ENCODE data around the gene RNU6-1.

The RNU6-1 gene

GRCh38 chr15:67808821-67809220, 31.0 kb downstream of the RNU6-1 start:
- TF ChIP-seq, protein P1, sequence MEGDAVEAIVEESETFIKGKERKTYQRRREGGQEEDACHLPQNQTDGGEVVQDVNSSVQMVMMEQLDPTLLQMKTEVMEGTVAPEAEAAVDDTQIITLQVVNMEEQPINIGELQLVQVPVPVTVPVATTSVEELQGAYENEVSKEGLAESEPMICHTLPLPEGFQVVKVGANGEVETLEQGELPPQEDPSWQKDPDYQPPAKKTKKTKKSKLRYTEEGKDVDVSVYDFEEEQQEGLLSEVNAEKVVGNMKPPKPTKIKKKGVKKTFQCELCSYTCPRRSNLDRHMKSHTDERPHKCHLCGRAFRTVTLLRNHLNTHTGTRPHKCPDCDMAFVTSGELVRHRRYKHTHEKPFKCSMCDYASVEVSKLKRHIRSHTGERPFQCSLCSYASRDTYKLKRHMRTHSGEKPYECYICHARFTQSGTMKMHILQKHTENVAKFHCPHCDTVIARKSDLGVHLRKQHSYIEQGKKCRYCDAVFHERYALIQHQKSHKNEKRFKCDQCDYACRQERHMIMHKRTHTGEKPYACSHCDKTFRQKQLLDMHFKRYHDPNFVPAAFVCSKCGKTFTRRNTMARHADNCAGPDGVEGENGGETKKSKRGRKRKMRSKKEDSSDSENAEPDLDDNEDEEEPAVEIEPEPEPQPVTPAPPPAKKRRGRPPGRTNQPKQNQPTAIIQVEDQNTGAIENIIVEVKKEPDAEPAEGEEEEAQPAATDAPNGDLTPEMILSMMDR (IDR thresholded peaks at IDR 0.05; ENCODE audit: low read depth, low read length): no peak
- in situ Hi-C loops (cut with HindIII; ENCODE audit: low sequenced_read_pairs): no loop called here
- DNase-seq (ENCODE audit: low read depth, low spot score): no peak
- no peak overlapping the region for H3K4me3 ChIP-seq (ENCODE audit: low read depth, low read length)

GRCh38 chr15:67807836-67808235, 32.0 kb downstream of the RNU6-1 start:
- no peak overlapping the region for H3K4me3 ChIP-seq (ENCODE audit: low read depth, low read length)
- TF ChIP-seq, protein P1 (IDR thresholded peaks at IDR 0.05; ENCODE audit: low read depth, low read length): no peak
- in situ Hi-C loops (cut with HindIII; ENCODE audit: low sequenced_read_pairs): no loop called here
- no peak for DNase-seq (ENCODE audit: low read depth, low spot score)

GRCh38 chr15:67807141-67807540, 32.7 kb downstream of the RNU6-1 start:
- no peak for DNase-seq (ENCODE audit: low read depth, low spot score)
- in situ Hi-C loops (cut with HindIII; ENCODE audit: low sequenced_read_pairs): no loop called here
- TF ChIP-seq, protein P1 (IDR thresholded peaks at IDR 0.05; ENCODE audit: low read depth, low read length): no peak
- no peak overlapping the region for H3K4me3 ChIP-seq (ENCODE audit: low read depth, low read length)

- in situ Hi-C loops (cut with HindIII; ENCODE audit: low sequenced_read_pairs): no loop called here
- H3K4me3 ChIP-seq (ENCODE audit: low read depth, low read length): no peak overlapping the region
- no peak for DNase-seq (ENCODE audit: low read depth, low spot score)
- TF ChIP-seq, protein P1 (IDR thresholded peaks at IDR 0.05; ENCODE audit: low read depth, low read length): no peak
Measured at GRCh38 chr15:67806536-67806935, 33.3 kb downstream of the RNU6-1 start.

- no peak overlapping the region for H3K4me3 ChIP-seq (ENCODE audit: low read depth, low read length)
- TF ChIP-seq, protein P1 (IDR thresholded peaks at IDR 0.05; ENCODE audit: low read depth, low read length): no peak
- in situ Hi-C loops (cut with HindIII; ENCODE audit: low sequenced_read_pairs): no loop called here
- no peak for DNase-seq (ENCODE audit: low read depth, low spot score)
Measured at GRCh38 chr15:67805666-67806516, 34.0 kb downstream of the RNU6-1 start.

- in situ Hi-C loops (cut with HindIII; ENCODE audit: low sequenced_read_pairs): no loop called here
- no peak for DNase-seq (ENCODE audit: low read depth, low spot score)
- no peak overlapping the region for H3K4me3 ChIP-seq (ENCODE audit: low read depth, low read length)
- TF ChIP-seq, protein P1 (IDR thresholded peaks at IDR 0.05; ENCODE audit: low read depth, low read length): no peak
Measured at GRCh38 chr15:67805008-67805665, 34.7 kb downstream of the RNU6-1 start.
